Measurements from ENCODE around the gene NCL.
"Not testable (repeated sequence)": the region's sequence is repeated elsewhere in the genome, so short reads cannot be mapped to it uniquely, and the experiment has no call there.

The NCL gene

GRCh38 chr2:231462729-231463465 is 1.4 kb downstream of the NCL start:
- DNase-seq (ENCODE audit: low read depth, low spot score) = no peak

GRCh38 chr2:231461516-231461971 is 2.7 kb downstream of the NCL start:
- in situ Hi-C loops (cut with HindIII; ENCODE audit: low sequenced_read_pairs) = no loop called here
- no peak overlapping the region for H3K4me3 ChIP-seq (ENCODE audit: low read depth, low read length)
- no peak for TF ChIP-seq CTCF (IDR thresholded peaks at IDR 0.05; ENCODE audit: low read depth, low read length)
- no peak for DNase-seq (ENCODE audit: low read depth, low spot score)

More at GRCh38 chr2:231462729-231463465, 1.4 kb downstream of the NCL start:
- peak overlapping the region; percentile 99 for H3K4me3 ChIP-seq (ENCODE audit: low read depth, low read length)
- in situ Hi-C loops (cut with HindIII; ENCODE audit: low sequenced_read_pairs) = no loop called here
- no peak for TF ChIP-seq CTCF (IDR thresholded peaks at IDR 0.05; ENCODE audit: low read depth, low read length)

GRCh38 chr2:231460841-231461240 is 3.4 kb downstream of the NCL start:
- in situ Hi-C loops (cut with HindIII; ENCODE audit: low sequenced_read_pairs); H3K4me3 ChIP-seq (ENCODE audit: low read depth, low read length); DNase-seq (ENCODE audit: low read depth, low spot score): not testable (repeated sequence)

GRCh38 chr2:231460073-231460835 is 4.0 kb downstream of the NCL start:
- no peak for DNase-seq (ENCODE audit: low read depth, low spot score)
- in situ Hi-C loops (cut with HindIII; ENCODE audit: low sequenced_read_pairs) = no loop called here
- TF ChIP-seq CTCF (IDR thresholded peaks at IDR 0.05; ENCODE audit: low read depth, low read length) = no peak
- H3K4me3 ChIP-seq (ENCODE audit: low read depth, low read length) = no peak overlapping the region

- H3K4me3 ChIP-seq (ENCODE audit: low read depth, low read length) = no peak overlapping the region
- no peak for DNase-seq (ENCODE audit: low read depth, low spot score)
- in situ Hi-C loops (cut with HindIII; ENCODE audit: low sequenced_read_pairs) = no loop called here
- TF ChIP-seq CTCF (IDR thresholded peaks at IDR 0.05; ENCODE audit: low read depth, low read length) = no peak
These were observed 5.9 kb downstream of the NCL start for GRCh38 chr2:231458368-231458767.

GRCh38 chr2:231457101-231457500 is 7.2 kb downstream of the NCL start:
- H3K4me3 ChIP-seq (ENCODE audit: low read depth, low read length) = no peak overlapping the region
- TF ChIP-seq CTCF (IDR thresholded peaks at IDR 0.05; ENCODE audit: low read depth, low read length) = no peak
- in situ Hi-C loops (cut with HindIII; ENCODE audit: low sequenced_read_pairs) = no loop called here
- DNase-seq (ENCODE audit: low read depth, low spot score) = no peak

All from astrocyte of the spinal cord (primary cell).